H4 (cell line): ENCODE data around the gene SMIM43. TPM values are rescaled to one million over a fixed set of nuclear protein-coding genes. Genes with fewer than 3 reads are reported as not detected.
"Not testable (repeated sequence)": the region's sequence is repeated elsewhere in the genome, so short reads cannot be mapped to it uniquely, and the experiment has no call there.

Source experiments
- DNase-seq: peaks from one replicate; pipeline ENCODE4 v3.0.0-alpha.2; 2015; ENCODE audit warnings: low spot score
- total RNA-seq: library from RNA; depleted of rRNA; stranded (reverse); fragments of >200 nt; shearing (Covaris generic); gene quantifications from 2 replicates; pipeline ENCODE4 v1.2.3, GENCODE V29; 2014; rRNA removed

SMIM43 gene
- total RNA-seq, 1 experiment from 2014 or later: not detected

- peak; percentile 48 for DNase-seq
Measured at GRCh38 chr4:121736735-121737351, 28.1 kb downstream of the SMIM43 start.

- no peak for DNase-seq
Measured at GRCh38 chr4:121734571-121734970, 30.4 kb downstream of the SMIM43 start.

DNA sequence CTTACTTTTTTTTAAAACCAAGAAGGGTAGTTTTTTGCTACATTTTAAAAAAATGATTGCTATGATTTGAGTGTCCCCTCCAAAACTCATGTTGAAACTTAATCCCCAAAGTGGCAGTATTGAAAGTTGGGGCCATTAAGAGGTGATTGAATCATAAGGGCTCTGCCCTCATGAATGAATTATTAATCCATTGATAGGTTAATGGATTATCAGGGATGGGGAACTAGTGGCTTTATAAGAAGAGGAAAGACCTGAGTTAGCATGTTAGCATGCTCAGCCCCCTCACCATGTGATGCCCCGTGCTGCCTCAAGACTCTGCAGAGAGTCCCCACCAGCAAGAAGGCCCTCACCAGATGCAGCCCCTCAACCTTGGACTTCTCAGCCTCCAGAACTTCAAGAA lies 31.0 kb downstream of the SMIM43 start:
- DNase-seq: no peak

GRCh38 chr4:121729753-121730152 lies 35.2 kb downstream of the SMIM43 start:
- not testable (repeated sequence) for DNase-seq

DNA sequence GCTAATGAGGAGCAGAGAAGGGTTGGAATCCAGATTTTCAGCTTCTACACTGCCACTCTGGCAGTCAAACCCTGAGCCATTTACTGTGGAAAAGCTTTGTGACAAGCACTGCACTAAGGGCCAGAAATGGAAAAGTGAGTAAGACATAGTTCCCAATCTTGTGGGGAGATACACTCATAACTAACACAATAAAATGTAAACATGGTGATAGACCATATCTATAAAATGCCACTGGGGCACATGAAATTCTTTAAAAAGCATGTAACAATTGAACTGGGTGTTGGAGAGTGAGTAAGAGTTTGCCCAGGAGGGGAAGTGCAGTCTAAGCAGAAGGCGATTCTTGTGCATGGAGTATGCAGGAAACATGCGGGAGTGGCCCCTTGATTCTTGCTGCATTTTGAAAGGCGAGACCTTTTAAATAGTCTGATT lies 36.2 kb downstream of the SMIM43 start:
- DNase-seq: peak; percentile 71

GRCh38 chr4:121728066-121728465 lies 36.9 kb downstream of the SMIM43 start:
- DNase-seq: peak; percentile 53

DNA sequence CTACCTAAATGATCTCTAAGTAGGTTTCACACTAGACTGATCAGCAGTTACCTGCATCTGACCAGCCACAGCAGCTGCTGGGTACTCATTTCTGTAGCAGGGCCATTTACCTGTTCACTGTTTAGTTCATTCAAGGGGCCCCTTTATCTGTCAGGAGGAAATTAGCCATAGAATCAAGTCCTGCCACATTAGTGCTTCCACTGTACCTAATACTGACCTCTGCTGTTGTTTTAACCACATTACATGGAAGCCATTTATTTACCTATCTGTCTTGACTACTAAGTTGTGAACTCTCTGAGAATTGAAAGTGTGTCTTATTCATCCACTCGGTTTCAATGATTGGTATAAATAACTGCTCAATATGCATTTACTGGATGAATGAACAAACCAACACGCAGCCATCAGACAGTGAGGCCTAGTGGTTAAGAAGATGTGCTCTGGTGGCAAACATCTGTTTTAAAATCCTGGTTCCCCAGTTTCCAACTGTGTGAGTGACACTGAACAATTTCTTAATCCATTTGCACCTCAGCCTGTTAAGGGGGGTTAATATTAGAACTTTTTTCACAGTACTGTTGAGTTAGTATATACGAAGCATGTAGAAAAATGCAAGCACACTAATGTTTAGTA lies 38.2 kb downstream of the SMIM43 start:
- DNase-seq: peak; percentile 64

DNA sequence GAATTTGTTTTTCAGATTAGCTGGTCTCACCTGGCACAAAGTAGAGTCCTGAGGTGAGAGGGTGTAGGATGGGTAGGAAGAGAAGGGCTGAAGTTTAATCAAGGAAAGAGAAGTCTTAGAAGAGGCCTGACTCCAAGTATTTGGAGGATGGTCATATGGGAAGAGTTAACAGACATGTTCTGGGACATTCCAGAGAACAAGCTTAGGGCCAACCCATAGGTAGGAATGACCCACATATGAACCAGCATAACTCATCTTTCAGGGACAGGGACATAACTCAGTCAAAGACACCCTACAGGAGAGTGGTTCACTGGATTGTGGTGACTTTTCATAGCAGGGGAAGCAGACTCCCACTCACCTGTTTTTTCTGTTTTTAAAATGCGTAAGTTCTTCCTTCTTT lies 40.3 kb downstream of the SMIM43 start:
- no peak for DNase-seq

GRCh38 chr4:121721700-121722099 lies 43.3 kb downstream of the SMIM43 start:
- DNase-seq: no peak

GRCh38 chr4:121720109-121720508 lies 44.9 kb downstream of the SMIM43 start:
- DNase-seq: no peak

- DNase-seq: no peak
Measured at GRCh38 chr4:121717680-121718237, 47.2 kb downstream of the SMIM43 start.

DNA sequence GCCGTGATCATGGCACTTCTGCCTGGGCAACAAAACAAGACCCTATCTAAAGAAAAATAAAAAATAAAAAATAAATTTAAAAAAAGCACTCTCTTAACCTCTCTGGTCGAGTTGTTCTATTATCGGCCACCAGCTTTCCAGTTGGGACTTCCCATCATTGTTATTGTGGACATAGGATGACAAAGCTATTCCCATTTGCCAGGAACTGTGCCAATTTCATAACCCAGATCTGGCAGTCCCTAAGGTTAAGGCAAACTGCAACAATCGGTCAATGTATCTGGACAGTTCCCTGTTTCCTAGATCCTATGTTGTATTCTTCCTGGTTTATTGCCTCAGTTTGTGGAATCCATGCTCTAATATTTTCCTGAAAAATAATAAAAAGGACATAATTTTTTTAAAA lies 50.4 kb downstream of the SMIM43 start:
- DNase-seq: no peak

GRCh38 chr4:121712783-121713182 lies 52.2 kb downstream of the SMIM43 start:
- DNase-seq: no peak

DNA sequence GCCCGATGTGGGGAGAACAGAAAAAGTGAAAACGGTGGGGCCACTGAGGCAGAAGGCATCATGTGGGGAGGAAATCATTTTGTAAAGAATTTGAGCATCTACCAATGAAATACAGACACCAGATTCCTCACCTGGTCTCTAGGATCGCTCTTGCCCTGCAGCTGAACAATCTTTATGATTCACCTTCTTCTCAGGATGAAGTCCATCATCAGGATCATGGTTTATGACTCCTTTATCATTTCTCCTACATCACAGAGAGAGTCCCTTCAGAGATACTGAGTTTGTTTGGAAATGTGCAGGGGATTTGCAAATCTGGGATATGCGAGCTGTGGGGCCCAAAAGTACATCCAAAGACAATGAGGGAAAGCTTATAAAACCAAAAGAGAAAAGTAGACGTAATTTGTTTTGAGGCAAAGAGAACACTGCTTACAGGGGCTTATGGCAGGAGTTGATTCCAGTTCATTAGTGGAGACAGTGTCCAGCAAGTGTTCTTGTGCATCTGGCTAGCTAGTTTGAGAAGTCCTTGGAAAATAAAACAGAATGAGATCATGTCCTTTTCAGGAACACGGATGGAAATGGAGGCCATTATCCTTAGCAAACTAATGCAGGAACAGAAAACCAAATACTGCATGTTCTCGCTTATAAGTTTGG lies 52.8 kb downstream of the SMIM43 start:
- no peak for DNase-seq

GRCh38 chr4:121711263-121712000 lies 53.5 kb downstream of the SMIM43 start:
- peak; percentile 91 for DNase-seq

DNA sequence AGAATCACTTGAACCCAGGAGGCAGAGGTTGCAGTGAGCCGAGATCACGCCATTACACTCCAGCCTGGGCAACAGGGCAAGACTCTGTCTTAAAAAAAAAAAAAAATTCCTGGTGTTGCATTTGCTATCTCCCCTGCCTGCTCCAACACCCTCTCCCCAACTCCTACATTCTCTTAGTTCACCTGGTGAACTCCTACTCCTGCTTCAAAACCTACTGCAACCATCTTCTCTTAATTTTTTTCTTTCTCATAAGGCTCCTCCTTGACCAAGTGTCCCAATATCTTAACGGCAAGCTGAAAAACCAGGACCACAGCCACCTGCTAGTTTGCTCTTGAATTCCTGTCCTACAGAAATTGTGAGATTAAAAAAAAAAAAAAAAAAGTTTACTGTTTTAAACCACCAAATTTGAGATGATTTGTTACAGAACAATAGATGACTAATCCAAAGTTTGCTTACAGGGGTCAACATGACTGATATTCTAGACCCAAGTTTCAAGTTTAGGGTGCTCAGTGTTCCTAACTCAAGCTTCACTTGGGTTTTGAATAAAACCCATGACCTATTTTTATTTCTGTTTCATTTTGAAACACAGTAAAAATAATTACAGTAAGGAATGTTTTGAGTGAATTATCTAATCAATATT lies 55.1 kb downstream of the SMIM43 start:
- DNase-seq: no peak

Other genes with a start within 250 kb of the SMIM43 start
- 734 and 836 TPM in 2 replicates for gene ANXA5, start 68.2 kb downstream of the SMIM43 start, total RNA-seq
- gene EXOSC9, start 36.2 kb upstream of the SMIM43 start, total RNA-seq: 57.6 and 75.5 TPM in 2 replicates
- gene CCNA2, start 58.7 kb upstream of the SMIM43 start, total RNA-seq: 119 and 132 TPM in 2 replicates
- gene BBS7, start 105.3 kb upstream of the SMIM43 start, total RNA-seq: 16.5 and 18.0 TPM in 2 replicates
- 0.55 and 2.3 TPM in 2 replicates for gene TRPC3, start 186.9 kb upstream of the SMIM43 start, total RNA-seq